Measurements from ENCODE around the gene SPACA5B. TPM values are rescaled to one million over a fixed set of nuclear protein-coding genes. Genes with fewer than 3 reads are reported as not detected.

The SPACA5B gene
- total RNA-seq, 1 donor from 2014 or later, result not detected

Other genes starting within 250 kb of the SPACA5B start
- 2.2 TPM for gene ZNF182, start 126.6 kb upstream of the SPACA5B start, total RNA-seq
- gene SPACA5, start 123.6 kb upstream of the SPACA5B start, total RNA-seq, result not detected
- 1.1 TPM for gene ZNF630, start 59.0 kb upstream of the SPACA5B start, total RNA-seq
- not detected for gene SSX5, start 66.2 kb downstream of the SPACA5B start, total RNA-seq
- 0.13 TPM for gene SSX1, start 124.8 kb downstream of the SPACA5B start, total RNA-seq
- not detected for gene SSX3, start 226.1 kb downstream of the SPACA5B start, total RNA-seq